ENCODE results near the gene XRN2. TPM values are rescaled to one million over a fixed set of nuclear protein-coding genes. Genes with fewer than 3 reads are reported as not detected.

The XRN2 gene
- total and polyA plus RNA-seq, 10 donors = 19.3 to 92.6 (median 62.8) TPM

GRCh38 chr20:21286775-21287174, 16.4 kb upstream of the XRN2 start:
- H3K4me3 ChIP-seq = no peak overlapping the region
- H3K27ac ChIP-seq = no peak overlapping the region
- WGBS, 5 donors = 52 to 68% (median 61%) methylated on average over 4 of the region's 4 CpGs
- no peaks in the 10 kb centered on the region for H3K4me1 ChIP-seq
- intact Hi-C loops (cut with DNase I; ENCODE audit: low total_unique reads) = no loop called here
- TF ChIP-seq POLR2AphosphoS5 (IDR thresholded peaks at IDR 0.05) = peak in 1 of 3 donors; percentile 34
- TF ChIP-seq, protein P1, sequence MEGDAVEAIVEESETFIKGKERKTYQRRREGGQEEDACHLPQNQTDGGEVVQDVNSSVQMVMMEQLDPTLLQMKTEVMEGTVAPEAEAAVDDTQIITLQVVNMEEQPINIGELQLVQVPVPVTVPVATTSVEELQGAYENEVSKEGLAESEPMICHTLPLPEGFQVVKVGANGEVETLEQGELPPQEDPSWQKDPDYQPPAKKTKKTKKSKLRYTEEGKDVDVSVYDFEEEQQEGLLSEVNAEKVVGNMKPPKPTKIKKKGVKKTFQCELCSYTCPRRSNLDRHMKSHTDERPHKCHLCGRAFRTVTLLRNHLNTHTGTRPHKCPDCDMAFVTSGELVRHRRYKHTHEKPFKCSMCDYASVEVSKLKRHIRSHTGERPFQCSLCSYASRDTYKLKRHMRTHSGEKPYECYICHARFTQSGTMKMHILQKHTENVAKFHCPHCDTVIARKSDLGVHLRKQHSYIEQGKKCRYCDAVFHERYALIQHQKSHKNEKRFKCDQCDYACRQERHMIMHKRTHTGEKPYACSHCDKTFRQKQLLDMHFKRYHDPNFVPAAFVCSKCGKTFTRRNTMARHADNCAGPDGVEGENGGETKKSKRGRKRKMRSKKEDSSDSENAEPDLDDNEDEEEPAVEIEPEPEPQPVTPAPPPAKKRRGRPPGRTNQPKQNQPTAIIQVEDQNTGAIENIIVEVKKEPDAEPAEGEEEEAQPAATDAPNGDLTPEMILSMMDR (IDR thresholded peaks at IDR 0.05 in 8 of 11, conservative IDR thresholded peaks at IDR 0.05 in 3 of 11) = no peak
- peaks cover 0 to 17% (median 0%) of the 10 kb centered on the region in 7 donors for H3K27me3 ChIP-seq (replicated peaks in 1 of 7)
- no peaks in the 10 kb centered on the region for H3K36me3 ChIP-seq
- peaks cover 0 to 10% (median 2%) of the 10 kb centered on the region in 8 donors for H3K9me3 ChIP-seq
- no peak for DNase-seq

DNA sequence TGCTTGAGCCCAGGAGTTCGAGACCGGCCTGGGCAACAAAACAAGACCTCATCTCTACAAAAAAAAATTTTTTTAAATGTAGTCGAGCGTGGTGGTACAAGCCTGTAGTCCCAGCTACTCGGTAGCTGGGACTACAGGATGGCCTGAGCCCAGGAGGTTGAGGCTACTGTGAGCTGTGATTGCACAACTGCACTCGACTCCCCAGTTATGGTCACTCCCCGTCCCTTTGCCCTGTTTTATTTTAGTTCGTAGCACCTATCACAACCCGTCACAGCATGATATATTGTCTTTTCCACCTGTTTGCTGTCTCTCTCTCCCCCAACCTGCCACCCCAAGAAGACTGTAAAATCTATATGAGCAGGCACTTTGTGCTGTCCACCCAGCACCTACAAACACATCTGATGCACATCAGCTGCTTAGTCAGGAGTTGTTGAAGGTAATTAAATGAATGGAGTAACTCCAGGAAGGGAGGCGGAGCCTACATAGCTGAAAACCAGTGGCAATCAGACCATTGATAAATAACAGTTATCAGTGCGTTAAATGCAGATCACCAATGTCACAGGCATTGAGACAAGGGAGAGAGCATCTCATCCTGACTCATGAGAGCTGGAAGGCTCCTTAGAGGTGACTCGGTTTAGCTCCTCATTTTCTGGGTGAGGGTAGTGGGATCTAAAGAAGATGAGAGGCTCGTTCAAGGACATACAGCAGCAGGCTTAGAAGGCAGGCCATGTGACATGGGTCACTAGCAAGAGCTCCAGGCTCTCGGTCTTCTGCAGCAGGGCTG, 14.4 kb upstream of the XRN2 start:
- DNase-seq = no peak
- Histone ChIP-seq H3K4me1 (no peaks in the 10 kb centered on the region), H3K36me3 (no peaks in the 10 kb centered on the region), H3K9me3 (peaks cover 0 to 10% (median 2%) of the 10 kb centered on the region in 8 donors), H3K27me3 (replicated peaks in 1 of 7) (peaks cover 0 to 17% (median 0%) of the 10 kb centered on the region in 7 donors), H3K27ac (no peak overlapping the region), H3K4me3 (no peak overlapping the region)
- intact Hi-C loops (cut with DNase I; ENCODE audit: low total_unique reads) = no loop called here
- TF ChIP-seq POLR2A (IDR thresholded peaks at IDR 0.05) = no peak
- TF ChIP-seq, protein P1 (IDR thresholded peaks at IDR 0.05 in 8 of 11, conservative IDR thresholded peaks at IDR 0.05 in 3 of 11) = no peak
- no peak for TF ChIP-seq POLR2AphosphoS5 (IDR thresholded peaks at IDR 0.05)
- 73 to 87% (median 81%) methylated on average over 14 of the region's 14 CpGs for WGBS, 5 donors

GRCh38 chr20:21289651-21290050, 13.5 kb upstream of the XRN2 start:
- no peaks in the 10 kb centered on the region for H3K36me3 ChIP-seq
- H3K4me1 ChIP-seq = no peaks in the 10 kb centered on the region
- no peak overlapping the region for H3K4me3 ChIP-seq
- TF ChIP-seq, protein P1 (IDR thresholded peaks at IDR 0.05 in 8 of 11, conservative IDR thresholded peaks at IDR 0.05 in 3 of 11) = no peak
- TF ChIP-seq POLR2A (IDR thresholded peaks at IDR 0.05) = no peak
- TF ChIP-seq POLR2AphosphoS5 (IDR thresholded peaks at IDR 0.05) = no peak
- no peak overlapping the region for H3K27ac ChIP-seq
- peaks cover 0 to 10% (median 2%) of the 10 kb centered on the region in 8 donors for H3K9me3 ChIP-seq
- peaks cover 0 to 17% (median 0%) of the 10 kb centered on the region in 7 donors for H3K27me3 ChIP-seq (replicated peaks in 1 of 7)
- no peak for DNase-seq
- 20 to 55% (median 35%) methylated on average over 2 of the region's 2 CpGs for WGBS, 5 donors
- intact Hi-C loops (cut with DNase I; ENCODE audit: low total_unique reads) = no loop called here

DNA sequence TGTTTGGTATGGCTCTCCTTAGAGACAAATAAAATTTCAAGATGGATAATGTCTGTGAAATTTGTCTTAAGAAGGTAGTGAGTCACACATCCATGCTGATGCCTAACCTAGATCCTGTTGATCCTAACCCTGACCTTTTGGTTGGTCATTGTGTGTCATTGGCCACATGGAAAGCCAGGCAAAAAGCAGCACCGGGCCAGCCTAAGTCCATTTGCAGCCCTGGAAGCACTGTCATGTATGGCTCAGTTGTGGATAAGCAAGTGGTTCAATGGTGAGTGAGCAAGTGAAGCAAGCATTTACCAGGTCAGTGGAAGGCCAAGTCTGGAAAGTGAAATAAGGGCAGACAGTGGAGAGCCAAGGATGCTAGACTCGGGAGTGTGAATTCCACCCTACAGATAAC, 12.1 kb upstream of the XRN2 start:
- Histone ChIP-seq H3K9me3 (peaks cover 0 to 3% (median under 1%) of the 10 kb centered on the region in 8 donors), H3K4me3 (no peak overlapping the region), H3K36me3 (no peaks in the 10 kb centered on the region), H3K27me3 (replicated peaks in 1 of 7) (peaks cover 0 to 17% (median 0%) of the 10 kb centered on the region in 7 donors), H3K4me1 (no peaks in the 10 kb centered on the region), H3K27ac (no peak overlapping the region)
- TF ChIP-seq POLR2A (IDR thresholded peaks at IDR 0.05) = no peak
- TF ChIP-seq, protein P1 (IDR thresholded peaks at IDR 0.05 in 8 of 11, conservative IDR thresholded peaks at IDR 0.05 in 3 of 11) = no peak
- TF ChIP-seq POLR2AphosphoS5 (IDR thresholded peaks at IDR 0.05) = no peak
- WGBS, 5 donors = 81 to 96% (median 88%) methylated on average over 2 of the region's 2 CpGs
- intact Hi-C loops (cut with DNase I; ENCODE audit: low total_unique reads) = no loop called here
- no peak for DNase-seq
